Astrocyte of the spinal cord (primary cell): ENCODE results near the gene DCLK3.

Experiments
- DNase-seq: peaks from one replicate; pipeline ENCODE4 v3.0.0; 2011; ENCODE audit warnings: low read depth, low spot score
- H3K4me3 ChIP-seq: 2 replicates; pipeline ENCODE4 v1.5.1; 2011; ENCODE audit warnings: low read depth, mild to moderate bottlenecking, low read length, moderate library complexity
- in situ Hi-C: cut with HindIII; loops from 2 replicates; pipeline ENCODE4 v1.10.0; 2017; ENCODE audit warnings: low sequenced_read_pairs
- TF ChIP-seq, protein P1 (sequence below): IDR thresholded peaks from 2 replicates; pipeline ENCODE4 v1.5.1; 2012; ENCODE audit warnings: low read depth, mild to moderate bottlenecking, low read length, inconsistent platforms

The DCLK3 gene

GRCh38 chr3:36790765-36791164 is 26.4 kb upstream of the DCLK3 start:
- in situ Hi-C loops = no loop called here
- H3K4me3 ChIP-seq = no peak overlapping the region
- TF ChIP-seq, protein P1, sequence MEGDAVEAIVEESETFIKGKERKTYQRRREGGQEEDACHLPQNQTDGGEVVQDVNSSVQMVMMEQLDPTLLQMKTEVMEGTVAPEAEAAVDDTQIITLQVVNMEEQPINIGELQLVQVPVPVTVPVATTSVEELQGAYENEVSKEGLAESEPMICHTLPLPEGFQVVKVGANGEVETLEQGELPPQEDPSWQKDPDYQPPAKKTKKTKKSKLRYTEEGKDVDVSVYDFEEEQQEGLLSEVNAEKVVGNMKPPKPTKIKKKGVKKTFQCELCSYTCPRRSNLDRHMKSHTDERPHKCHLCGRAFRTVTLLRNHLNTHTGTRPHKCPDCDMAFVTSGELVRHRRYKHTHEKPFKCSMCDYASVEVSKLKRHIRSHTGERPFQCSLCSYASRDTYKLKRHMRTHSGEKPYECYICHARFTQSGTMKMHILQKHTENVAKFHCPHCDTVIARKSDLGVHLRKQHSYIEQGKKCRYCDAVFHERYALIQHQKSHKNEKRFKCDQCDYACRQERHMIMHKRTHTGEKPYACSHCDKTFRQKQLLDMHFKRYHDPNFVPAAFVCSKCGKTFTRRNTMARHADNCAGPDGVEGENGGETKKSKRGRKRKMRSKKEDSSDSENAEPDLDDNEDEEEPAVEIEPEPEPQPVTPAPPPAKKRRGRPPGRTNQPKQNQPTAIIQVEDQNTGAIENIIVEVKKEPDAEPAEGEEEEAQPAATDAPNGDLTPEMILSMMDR = no peak
- DNase-seq = no peak

DNA sequence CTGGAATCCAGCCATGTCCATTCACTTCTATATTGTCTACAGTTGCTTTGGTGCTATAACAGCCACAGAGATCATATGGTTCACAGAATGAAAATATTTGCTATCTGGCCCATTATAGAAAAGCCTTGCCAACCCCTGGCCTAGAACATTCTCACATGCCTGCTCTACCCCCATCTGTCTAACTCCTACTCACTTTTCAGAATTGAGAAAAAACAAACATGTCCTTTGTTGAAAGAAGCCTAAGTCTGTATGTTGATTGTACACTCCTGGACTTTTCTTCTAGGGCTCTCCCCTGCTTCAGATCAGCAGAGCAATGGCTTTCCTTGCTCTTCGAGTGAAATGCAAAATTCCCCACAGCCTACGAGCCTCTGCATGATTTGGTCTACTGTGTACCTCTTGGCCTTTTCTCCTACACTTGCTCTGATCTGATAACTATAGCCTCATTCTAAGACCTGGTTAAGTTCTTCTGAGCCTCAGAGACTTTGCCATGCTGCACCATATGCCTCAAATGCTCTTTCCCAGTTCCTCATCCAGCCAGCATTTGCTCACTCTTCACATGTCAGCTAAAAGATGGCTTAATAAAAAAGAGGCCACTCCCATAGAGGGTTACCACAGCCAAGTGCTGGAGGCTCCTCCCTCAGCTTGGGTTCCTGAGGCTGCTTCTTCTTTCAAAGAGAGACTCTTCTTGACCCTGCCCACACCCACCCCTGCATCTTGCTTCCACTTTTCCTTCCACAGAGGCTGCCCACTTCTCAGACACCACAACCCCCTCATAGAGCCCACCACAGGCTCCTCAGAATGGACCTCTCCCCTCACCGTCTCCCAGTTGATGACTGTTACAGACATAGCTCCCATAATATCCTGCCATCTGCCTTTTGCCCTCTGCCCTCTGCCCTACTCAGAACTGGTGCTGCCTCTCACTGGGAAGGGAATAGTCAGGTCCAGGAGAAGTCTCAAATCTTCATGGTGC is 22.9 kb upstream of the DCLK3 start:
- no peak for DNase-seq
- TF ChIP-seq, protein P1 = no peak
- in situ Hi-C loops = no loop called here
- H3K4me3 ChIP-seq = no peak overlapping the region

DNA sequence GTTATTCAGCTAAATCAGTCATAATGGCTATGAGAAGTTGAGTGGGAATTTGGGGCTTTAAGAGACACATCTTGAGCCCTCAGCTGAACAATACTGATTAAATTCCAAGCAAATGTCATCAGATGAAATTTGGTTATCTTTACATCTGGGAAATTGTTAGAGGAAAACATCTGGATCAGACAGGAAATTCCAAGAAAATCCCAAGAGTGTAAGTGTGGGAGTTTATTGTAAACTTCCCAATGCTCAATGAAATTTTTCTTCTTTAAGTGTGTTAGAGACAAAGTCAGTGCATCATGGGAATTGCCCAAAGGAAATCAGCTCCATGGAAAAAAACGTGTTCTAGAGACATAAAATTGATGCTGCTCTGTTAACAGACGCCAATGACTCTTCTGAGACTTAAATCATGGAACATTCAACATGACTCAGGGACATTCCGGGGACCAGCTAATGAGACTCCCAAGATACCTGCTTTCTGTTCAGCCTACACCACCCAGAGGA is 19.8 kb upstream of the DCLK3 start:
- TF ChIP-seq, protein P1 = no peak
- DNase-seq = no peak
- in situ Hi-C loops = no loop called here
- H3K4me3 ChIP-seq = no peak overlapping the region

DNA sequence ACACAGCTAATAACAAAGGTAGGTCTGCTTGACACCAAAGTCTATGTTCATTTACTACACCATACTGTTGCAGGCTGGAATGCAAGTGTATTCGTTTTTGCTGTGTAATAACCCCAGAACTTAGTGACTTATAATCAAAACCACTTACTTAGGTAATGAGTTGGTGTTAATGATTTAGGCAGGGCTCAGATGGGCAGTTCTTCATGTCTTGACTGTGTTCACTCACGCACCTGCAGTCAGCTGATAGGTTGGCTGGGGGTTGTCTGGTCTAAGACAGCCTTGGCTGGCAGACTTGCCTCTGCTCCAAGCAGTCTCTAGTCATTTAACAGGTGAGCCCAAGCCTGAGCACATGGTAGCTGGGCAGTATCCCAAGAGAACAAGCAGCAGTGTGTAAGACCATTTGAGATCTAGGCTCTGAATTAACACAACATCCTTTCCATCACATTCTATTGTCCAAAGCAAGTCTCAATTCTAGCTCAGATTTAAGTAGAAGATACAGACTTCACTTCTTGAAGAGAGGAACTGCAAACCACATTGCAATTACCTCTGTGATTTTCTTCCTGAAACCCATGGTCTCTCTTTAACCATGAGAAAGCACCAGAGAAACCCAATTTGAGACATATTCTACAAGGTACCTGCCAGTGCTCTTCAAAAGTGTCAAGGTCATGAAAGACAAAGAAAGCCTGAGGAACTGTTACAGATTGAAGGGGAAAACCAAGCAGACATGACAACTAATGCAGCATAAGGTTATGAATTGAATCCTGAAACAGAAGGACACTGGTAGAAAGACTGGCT is 13.3 kb upstream of the DCLK3 start:
- in situ Hi-C loops = no loop called here
- no peak overlapping the region for H3K4me3 ChIP-seq
- DNase-seq = no peak
- TF ChIP-seq, protein P1 = no peak

DNA sequence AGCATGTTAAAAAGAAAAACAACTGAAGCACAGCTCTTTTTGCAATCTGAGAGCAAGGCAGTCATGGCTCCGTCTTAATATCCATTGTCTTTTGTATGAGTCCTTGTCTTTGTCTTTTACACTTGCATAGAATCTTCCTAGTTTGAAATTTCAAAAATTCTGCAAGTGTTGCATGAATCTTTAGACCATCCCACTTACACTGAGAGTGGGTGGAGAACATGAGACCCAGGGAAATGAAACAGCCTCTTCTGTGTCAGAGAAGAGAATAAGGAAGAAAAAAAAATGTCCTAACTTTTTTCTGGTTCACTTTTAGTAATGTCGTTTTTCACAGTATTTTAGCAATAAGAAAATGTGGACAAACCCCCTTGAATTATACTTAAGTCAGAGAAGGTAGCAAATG is 12.1 kb upstream of the DCLK3 start:
- in situ Hi-C loops = no loop called here
- no peak overlapping the region for H3K4me3 ChIP-seq
- TF ChIP-seq, protein P1 = no peak
- DNase-seq = no peak

DNA sequence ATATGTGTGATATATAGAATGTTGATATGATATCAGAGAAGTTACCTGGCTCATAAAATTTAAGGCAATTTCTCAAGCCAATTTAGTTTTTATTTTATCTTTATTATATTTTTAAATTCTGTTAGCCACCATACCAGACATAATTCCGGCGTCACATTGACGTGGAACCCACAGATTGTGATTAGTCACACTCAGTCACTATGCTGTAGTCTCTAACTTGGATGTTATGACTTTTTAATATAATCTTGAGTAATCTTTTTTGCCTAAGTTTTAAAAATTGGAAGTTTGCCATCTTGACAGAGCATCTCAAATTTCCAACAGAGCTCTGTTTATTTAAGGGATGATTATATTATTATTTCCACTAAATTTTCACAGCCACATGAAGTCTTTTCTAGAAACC is 9.7 kb upstream of the DCLK3 start:
- in situ Hi-C loops = no loop called here
- no peak overlapping the region for H3K4me3 ChIP-seq
- DNase-seq = peak; percentile 25
- TF ChIP-seq, protein P1 = no peak
